GM19467 (cell line): Measurements from ENCODE around the gene CYP4F8.

Experiments used
- ATAC-seq: cut with Tn5 transposase; IDR thresholded peaks from one replicate; pipeline ENCODE4 v1.9.1; 2021; ENCODE audit warnings: mild to moderate bottlenecking, moderate library complexity; ENCODE audit not compliant: unreplicated experiment

The CYP4F8 gene

GRCh38 chr19:15616183-15616582 lies 1.2 kb downstream of the CYP4F8 start:
- ATAC-seq, result no peak

GRCh38 chr19:15616627-15617270 lies 1.7 kb downstream of the CYP4F8 start:
- no peak for ATAC-seq

- ATAC-seq, result no peak
These were observed 3.3 kb downstream of the CYP4F8 start for GRCh38 chr19:15618321-15618720.

- no peak for ATAC-seq
These were observed 6.8 kb downstream of the CYP4F8 start for GRCh38 chr19:15621801-15622200.

- ATAC-seq, result no peak
These were observed 8.0 kb downstream of the CYP4F8 start for GRCh38 chr19:15622991-15623390.

- no peak for ATAC-seq
These were observed 8.8 kb downstream of the CYP4F8 start for GRCh38 chr19:15623711-15624318.

- ATAC-seq, result no peak
These were observed 13.4 kb downstream of the CYP4F8 start for GRCh38 chr19:15628236-15629002.

- ATAC-seq, result no peak
These were observed 14.2 kb downstream of the CYP4F8 start for GRCh38 chr19:15629003-15629880.

GRCh38 chr19:15631817-15632216 lies 16.8 kb downstream of the CYP4F8 start:
- no peak for ATAC-seq

- no peak for ATAC-seq
These were observed 18.2 kb downstream of the CYP4F8 start for GRCh38 chr19:15633082-15633835.

GRCh38 chr19:15634105-15634504 lies 19.1 kb downstream of the CYP4F8 start:
- ATAC-seq, result no peak

- no peak for ATAC-seq
These were observed 20.2 kb downstream of the CYP4F8 start for GRCh38 chr19:15635016-15635805.

GRCh38 chr19:15636026-15636425 lies 21.0 kb downstream of the CYP4F8 start:
- no peak for ATAC-seq

GRCh38 chr19:15639596-15639995 lies 24.6 kb downstream of the CYP4F8 start:
- ATAC-seq, result no peak

- ATAC-seq, result no peak
These were observed 25.4 kb downstream of the CYP4F8 start, which contains the start of gene CYP4F3 for GRCh38 chr19:15640294-15640903. Gene CYP4F3, plus strand, starts transcription at chr19:15640897. Its CDS starts 519 bp downstream, at chr19:15641416.

- no peak for ATAC-seq
These were observed 26.0 kb downstream of the CYP4F8 start for GRCh38 chr19:15640904-15641597.

- no peak for ATAC-seq
These were observed 27.0 kb downstream of the CYP4F8 start for GRCh38 chr19:15641901-15642491.

- ATAC-seq, result no peak
These were observed 27.8 kb downstream of the CYP4F8 start for GRCh38 chr19:15642807-15643206.
